Kidney epithelial cell (primary cell): Measurements from ENCODE around the gene TENM4. TPM values are rescaled to one million over a fixed set of nuclear protein-coding genes. Genes with fewer than 3 reads are reported as not detected.

Experiments used
- DNase-seq: peaks from one replicate; pipeline ENCODE4 v3.0.0-alpha.2; 2010; ENCODE audit warnings: low read depth
- H3K27me3 ChIP-seq: 2 replicates; pipeline ENCODE4 v1.6.0; 2011; ENCODE audit warnings: low read length; ENCODE audit not compliant: control insufficient read depth, insufficient read depth
- H3K36me3 ChIP-seq: 2 replicates; pipeline ENCODE4 v1.5.1; 2011; ENCODE audit warnings: low read length; ENCODE audit not compliant: control insufficient read depth, insufficient read depth
- H3K4me3 ChIP-seq: 2 replicates; pipeline ENCODE4 v1.5.1; 2011; ENCODE audit warnings: low read depth, mild to moderate bottlenecking, control low read depth, low read length
- total RNA-seq: library from RNA; depleted of rRNA; stranded (reverse); fragments of >200 nt; gene quantifications from 2 replicates; pipeline ENCODE4 v1.2.3, GENCODE V29; 2015
- TF ChIP-seq, protein P1 (sequence below): IDR thresholded peaks from 2 replicates; pipeline ENCODE4 v1.5.1; 2011; ENCODE audit warnings: mild to moderate bottlenecking, moderate library complexity, low read length, control low read depth, inconsistent platforms; ENCODE audit not compliant: insufficient read depth, poor library complexity, severe bottlenecking

Gene TENM4
- total RNA-seq, 1 donor from 2014 or later = 35.3 TPM

DNA sequence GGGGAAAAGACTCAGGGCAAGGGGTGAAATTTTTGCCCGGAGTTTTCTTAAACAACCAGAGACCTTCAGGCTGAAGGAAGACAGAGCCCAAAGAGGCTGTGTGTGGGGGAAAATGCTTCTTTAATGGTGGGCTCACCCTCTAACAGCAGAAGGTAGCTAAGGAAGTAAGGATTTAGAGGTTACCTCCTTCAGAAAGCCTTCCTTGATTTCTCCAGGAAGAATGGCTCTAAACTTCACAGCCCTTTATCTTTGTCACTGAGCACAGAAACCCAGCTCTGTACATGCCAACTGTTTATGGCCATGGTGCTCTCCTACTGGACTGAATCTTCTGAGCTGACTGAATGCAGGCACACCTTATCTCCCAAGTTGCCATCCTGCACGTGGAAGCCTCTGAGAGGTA is 196.0 kb downstream of the TENM4 start:
- no peaks in the 10 kb centered on the region for H3K36me3 ChIP-seq
- DNase-seq = no peak
- TF ChIP-seq, protein P1, sequence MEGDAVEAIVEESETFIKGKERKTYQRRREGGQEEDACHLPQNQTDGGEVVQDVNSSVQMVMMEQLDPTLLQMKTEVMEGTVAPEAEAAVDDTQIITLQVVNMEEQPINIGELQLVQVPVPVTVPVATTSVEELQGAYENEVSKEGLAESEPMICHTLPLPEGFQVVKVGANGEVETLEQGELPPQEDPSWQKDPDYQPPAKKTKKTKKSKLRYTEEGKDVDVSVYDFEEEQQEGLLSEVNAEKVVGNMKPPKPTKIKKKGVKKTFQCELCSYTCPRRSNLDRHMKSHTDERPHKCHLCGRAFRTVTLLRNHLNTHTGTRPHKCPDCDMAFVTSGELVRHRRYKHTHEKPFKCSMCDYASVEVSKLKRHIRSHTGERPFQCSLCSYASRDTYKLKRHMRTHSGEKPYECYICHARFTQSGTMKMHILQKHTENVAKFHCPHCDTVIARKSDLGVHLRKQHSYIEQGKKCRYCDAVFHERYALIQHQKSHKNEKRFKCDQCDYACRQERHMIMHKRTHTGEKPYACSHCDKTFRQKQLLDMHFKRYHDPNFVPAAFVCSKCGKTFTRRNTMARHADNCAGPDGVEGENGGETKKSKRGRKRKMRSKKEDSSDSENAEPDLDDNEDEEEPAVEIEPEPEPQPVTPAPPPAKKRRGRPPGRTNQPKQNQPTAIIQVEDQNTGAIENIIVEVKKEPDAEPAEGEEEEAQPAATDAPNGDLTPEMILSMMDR = no peak
- H3K27me3 ChIP-seq = no peaks in the 10 kb centered on the region
- no peak overlapping the region for H3K4me3 ChIP-seq

DNA sequence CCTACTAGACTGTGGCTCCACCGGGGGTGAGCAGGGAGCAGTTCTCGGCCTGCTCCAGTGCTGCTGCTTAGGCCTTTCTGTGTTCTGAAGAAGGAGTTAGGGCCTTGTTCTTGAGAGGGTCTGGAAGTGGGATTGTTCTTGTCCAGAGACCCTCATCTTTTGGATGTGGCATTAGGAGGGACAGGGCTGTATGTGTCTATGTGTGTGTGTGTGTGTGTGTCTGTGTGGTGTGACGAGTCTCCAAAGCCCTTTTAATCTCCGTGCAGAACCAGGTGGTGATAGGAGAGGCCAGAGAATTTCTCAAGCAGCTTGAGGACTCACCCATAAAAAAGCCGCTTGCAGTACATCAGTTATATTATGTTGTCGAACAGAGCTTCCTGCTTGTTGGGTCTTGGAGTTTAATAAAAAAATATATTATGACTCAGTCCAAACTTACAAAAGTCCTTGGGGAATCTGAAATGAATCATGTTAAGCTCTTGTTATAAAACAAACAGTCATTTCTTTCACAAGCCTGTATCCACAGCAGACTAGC is 196.5 kb downstream of the TENM4 start:
- Histone ChIP-seq H3K27me3 (no peaks in the 10 kb centered on the region), H3K4me3 (no peak overlapping the region), H3K36me3 (no peaks in the 10 kb centered on the region)
- TF ChIP-seq, protein P1 = no peak
- DNase-seq = peak; percentile 71

DNA sequence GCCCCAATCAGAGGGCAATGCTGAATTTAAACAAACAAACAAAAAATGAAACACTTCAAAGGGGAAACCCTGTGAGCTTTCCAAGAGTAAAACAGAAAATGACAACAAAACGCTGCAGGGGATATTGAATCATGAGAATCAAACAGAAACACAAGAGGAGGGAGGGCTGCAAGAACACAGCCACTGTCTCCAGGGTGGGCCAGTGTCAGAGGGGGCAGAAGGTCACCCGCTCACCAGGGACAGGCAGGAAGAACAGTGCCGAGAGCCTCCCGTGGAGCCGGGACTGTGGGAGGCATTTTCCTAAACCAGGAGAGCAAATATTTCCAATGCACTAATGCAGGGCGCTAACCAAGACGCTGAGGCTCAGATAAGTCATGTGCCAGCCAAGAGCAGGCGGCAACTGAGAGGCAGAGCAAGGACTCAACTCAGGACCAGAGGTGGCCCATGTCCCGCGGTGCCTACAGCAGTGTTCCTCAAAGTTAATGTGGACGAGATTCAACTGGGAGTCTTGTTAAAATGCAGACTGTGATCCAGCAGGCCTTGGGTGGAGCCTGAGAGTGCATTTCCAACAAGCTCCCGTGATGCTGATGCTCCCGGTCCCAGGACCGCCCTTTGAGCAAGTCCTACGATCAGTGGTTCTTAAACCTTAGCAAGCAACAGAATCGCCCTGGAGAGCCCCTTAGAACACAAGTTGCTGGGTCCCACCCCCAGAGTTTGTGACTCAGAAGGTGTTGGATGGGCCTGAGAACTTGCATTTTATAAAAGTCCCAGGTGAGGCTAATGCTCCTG is 197.2 kb downstream of the TENM4 start:
- H3K4me3 ChIP-seq = no peak overlapping the region
- H3K27me3 ChIP-seq = no peaks in the 10 kb centered on the region
- DNase-seq = no peak
- H3K36me3 ChIP-seq = no peaks in the 10 kb centered on the region
- TF ChIP-seq, protein P1 = no peak

DNA sequence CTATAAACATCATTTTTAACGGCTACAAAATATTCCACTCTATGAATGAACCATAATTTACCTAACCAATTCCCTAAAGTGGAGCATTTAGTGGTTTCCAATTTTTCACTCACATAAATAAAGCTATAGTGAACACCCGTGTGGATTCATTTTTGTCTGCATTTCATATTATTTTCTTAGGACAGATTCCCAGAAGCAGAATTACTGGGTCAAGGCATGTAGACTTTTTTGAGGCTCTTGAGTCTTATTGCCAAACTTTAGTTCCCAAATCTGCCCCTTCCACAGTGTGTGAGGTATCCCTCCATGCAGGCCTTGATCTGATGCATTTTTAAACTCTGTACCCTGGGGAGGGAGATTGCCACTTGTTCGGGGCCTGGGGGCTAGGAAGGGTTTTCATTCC is 198.2 kb downstream of the TENM4 start:
- Histone ChIP-seq H3K4me3 (no peak overlapping the region), H3K27me3 (no peaks in the 10 kb centered on the region), H3K36me3 (no peaks in the 10 kb centered on the region)
- TF ChIP-seq, protein P1 = no peak
- no peak for DNase-seq

- Histone ChIP-seq H3K27me3 (no peaks in the 10 kb centered on the region), H3K4me3 (no peak overlapping the region), H3K36me3 (no peaks in the 10 kb centered on the region)
- DNase-seq = no peak
- TF ChIP-seq, protein P1 = no peak
Measured at GRCh38 chr11:79241852-79242241, 199.0 kb downstream of the TENM4 start.
